Parathyroid adenoma (tissue), 2 donors: ENCODE results near the gene HLA-DRB1.
"Not testable (repeated sequence)": the region's sequence is repeated elsewhere in the genome, so short reads cannot be mapped to it uniquely, and the experiment has no call there.

Experiments used
- H2AFZ ChIP-seq: fragments of 300-600 bp; sonication (generic); one replicate; pipeline ENCODE4 v1.7.0; 2017; ENCODE audit warnings: antibody characterized with exemption, mild to moderate bottlenecking
- H3K27ac ChIP-seq: fragments of 300-600 bp; sonication (generic); one replicate; pipeline ENCODE4 v1.7.0; 2017
- H3K27me3 ChIP-seq: fragments of 300-600 bp; sonication (generic); one replicate; pipeline ENCODE4 v1.7.0; 2017; ENCODE audit warnings: low read length; ENCODE audit not compliant: control insufficient read depth, insufficient read depth
- H3K36me3 ChIP-seq: fragments of 300-600 bp; sonication (generic); one replicate; pipeline ENCODE4 v1.7.0; 2017; ENCODE audit warnings: low read length; ENCODE audit not compliant: control insufficient read depth, insufficient read depth
- H3K4me1 ChIP-seq: fragments of 300-600 bp; sonication (generic); one replicate; pipeline ENCODE4 v1.7.0; 2017; ENCODE audit warnings: control low read depth
- H3K4me2 ChIP-seq: fragments of 300-600 bp; sonication (generic); one replicate; pipeline ENCODE4 v1.7.0; 2017; ENCODE audit warnings: low read length
- H3K4me3 ChIP-seq: fragments of 300-600 bp; sonication (generic); one replicate; pipeline ENCODE4 v1.7.0; 2017; ENCODE audit warnings: low read depth, low read length
- H3K79me2 ChIP-seq: fragments of 300-600 bp; sonication (generic); one replicate; pipeline ENCODE4 v1.7.0; 2017; ENCODE audit warnings: control low read depth
- H3K9ac ChIP-seq: fragments of 300-600 bp; sonication (generic); one replicate; pipeline ENCODE4 v1.7.0; 2017; ENCODE audit warnings: mild to moderate bottlenecking
- H3K9me3 ChIP-seq: fragments of 300-600 bp; sonication (generic); one replicate; pipeline ENCODE4 v1.7.0; 2017; ENCODE audit warnings: low read length; ENCODE audit not compliant: control insufficient read depth
- TF ChIP-seq, protein P1 (sequence below): fragments of 300-600 bp; sonication (generic); IDR thresholded peaks from one replicate; pipeline ENCODE4 v1.7.0; 2017; ENCODE audit warnings: antibody characterized with exemption, mild to moderate bottlenecking
- donor health status: primary hyperparathyroidism.

The HLA-DRB1 gene

DNA sequence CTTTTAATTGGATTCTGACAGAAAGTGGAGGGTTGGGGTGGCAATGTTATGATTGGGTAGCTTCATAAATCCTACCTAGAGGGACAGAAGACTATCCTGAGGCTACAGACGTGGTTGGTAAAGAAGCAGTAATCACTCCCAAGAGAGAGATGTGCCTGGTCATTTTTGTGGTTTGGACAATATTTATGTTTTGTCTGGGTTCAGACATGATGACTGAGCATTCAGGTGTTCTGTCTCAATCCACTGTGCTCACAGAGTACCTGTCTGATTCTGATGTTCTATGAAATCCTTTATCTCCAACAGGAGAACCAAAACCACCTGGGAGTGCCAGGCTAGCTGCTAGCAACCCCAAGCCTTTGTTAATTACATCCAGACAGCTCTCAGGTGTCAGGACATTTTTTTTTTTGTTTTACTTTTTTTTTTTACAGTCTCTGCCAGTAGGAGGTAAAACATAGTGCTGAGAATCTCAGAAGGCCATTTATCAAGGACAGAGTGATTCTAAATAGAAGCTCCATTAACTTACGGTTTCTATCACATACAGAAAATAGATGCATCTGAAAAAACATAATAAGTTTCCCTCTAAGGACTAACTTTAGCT, 46.0 kb upstream of the HLA-DRB1 start:
- Histone ChIP-seq H3K4me1 (no peaks in the 10 kb centered on the region), H3K4me2 (no peak overlapping the region), H3K9ac (no peak overlapping the region), H3K9me3 (no peaks in the 10 kb centered on the region), H3K27ac (no peak overlapping the region), H3K36me3 (no peaks in the 10 kb centered on the region), H3K79me2 (no peaks in the 10 kb centered on the region), H2AFZ (no peak overlapping the region), H3K27me3 (no peaks in the 10 kb centered on the region), H3K4me3 (no peak overlapping the region)
- TF ChIP-seq, protein P1, sequence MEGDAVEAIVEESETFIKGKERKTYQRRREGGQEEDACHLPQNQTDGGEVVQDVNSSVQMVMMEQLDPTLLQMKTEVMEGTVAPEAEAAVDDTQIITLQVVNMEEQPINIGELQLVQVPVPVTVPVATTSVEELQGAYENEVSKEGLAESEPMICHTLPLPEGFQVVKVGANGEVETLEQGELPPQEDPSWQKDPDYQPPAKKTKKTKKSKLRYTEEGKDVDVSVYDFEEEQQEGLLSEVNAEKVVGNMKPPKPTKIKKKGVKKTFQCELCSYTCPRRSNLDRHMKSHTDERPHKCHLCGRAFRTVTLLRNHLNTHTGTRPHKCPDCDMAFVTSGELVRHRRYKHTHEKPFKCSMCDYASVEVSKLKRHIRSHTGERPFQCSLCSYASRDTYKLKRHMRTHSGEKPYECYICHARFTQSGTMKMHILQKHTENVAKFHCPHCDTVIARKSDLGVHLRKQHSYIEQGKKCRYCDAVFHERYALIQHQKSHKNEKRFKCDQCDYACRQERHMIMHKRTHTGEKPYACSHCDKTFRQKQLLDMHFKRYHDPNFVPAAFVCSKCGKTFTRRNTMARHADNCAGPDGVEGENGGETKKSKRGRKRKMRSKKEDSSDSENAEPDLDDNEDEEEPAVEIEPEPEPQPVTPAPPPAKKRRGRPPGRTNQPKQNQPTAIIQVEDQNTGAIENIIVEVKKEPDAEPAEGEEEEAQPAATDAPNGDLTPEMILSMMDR = no peak

DNA sequence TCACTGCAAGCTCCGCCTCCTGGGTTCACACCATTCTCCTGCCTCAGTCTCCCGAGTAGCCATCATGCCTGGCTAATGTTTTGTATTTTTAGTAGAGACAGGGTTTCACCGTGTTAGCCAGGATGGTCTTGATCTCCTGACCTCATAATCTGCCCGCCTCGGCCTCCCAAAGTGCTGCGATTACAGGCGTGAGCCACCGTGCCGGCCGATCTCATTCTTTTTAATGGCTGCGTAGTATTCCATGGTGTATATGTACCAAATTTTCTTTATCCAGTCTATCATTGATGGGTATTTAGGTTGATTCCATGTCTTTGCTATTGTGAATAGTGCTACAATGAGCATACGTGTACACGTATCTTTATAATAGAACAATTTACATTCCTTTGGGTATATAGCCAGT, 40.1 kb upstream of the HLA-DRB1 start:
- not testable (repeated sequence) for H3K9ac ChIP-seq, H3K9me3 ChIP-seq

DNA sequence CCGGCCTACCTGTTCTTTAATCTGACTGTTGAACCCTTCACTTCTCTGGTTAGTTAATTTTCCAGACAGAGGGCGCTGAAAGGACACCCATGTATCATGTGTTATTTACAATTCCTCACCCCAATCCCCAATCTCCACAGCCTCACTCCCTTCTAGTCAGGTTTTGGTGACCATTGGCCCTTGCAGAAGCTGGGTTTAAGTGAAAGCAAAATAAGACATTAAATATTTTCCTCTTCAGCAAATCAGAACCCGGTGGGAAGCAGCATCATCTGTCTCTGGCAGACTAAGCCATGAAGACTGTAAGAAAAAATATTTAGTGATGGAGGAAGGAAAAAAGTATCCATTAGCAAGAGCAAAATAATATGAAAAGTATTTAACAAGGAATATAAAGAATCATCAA, 38.2 kb upstream of the HLA-DRB1 start:
- Histone ChIP-seq H3K9ac (no peak overlapping the region), H3K4me2 (no peak overlapping the region), H3K79me2 (no peaks in the 10 kb centered on the region), H3K27me3 (no peaks in the 10 kb centered on the region), H3K4me1 (no peaks in the 10 kb centered on the region), H3K27ac (no peak overlapping the region), H2AFZ (no peak overlapping the region), H3K9me3 (no peaks in the 10 kb centered on the region), H3K36me3 (no peaks in the 10 kb centered on the region), H3K4me3 (no peak overlapping the region)
- TF ChIP-seq, protein P1 = no peak

More for the DNA sequence above, 40.1 kb upstream of the HLA-DRB1 start:
- not testable (repeated sequence) for H2AFZ ChIP-seq, H3K27ac ChIP-seq, H3K4me2 ChIP-seq, H3K4me3 ChIP-seq, H3K27me3 ChIP-seq, H3K4me1 ChIP-seq, H3K36me3 ChIP-seq, H3K79me2 ChIP-seq

DNA sequence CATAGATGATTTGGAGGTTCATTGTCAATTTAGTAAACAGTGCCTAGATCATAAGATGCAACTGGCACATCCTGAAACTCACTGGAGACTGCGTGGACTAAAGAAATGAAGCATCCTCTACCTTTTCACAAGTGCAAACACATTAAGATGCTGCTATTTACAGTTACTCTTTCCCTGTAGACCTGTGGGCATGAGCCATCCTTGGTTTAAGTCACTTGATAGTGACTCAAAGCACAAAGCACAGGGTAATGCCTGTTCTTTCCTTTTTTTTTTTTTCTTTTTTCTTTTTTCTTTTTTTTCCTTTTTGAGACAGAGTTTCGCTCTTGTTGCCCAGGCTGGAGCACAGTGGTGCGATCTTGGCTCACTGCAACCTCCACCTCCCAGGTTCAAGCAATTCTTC, 37.6 kb upstream of the HLA-DRB1 start:
- Histone ChIP-seq H3K9me3 (no peaks in the 10 kb centered on the region), H3K27ac (no peak overlapping the region), H3K4me3 (no peak overlapping the region), H3K9ac (no peak overlapping the region), H3K4me2 (no peak overlapping the region), H3K79me2 (no peaks in the 10 kb centered on the region), H3K4me1 (no peaks in the 10 kb centered on the region), H3K27me3 (no peaks in the 10 kb centered on the region), H2AFZ (no peak overlapping the region), H3K36me3 (no peaks in the 10 kb centered on the region)
- TF ChIP-seq, protein P1 = no peak

DNA sequence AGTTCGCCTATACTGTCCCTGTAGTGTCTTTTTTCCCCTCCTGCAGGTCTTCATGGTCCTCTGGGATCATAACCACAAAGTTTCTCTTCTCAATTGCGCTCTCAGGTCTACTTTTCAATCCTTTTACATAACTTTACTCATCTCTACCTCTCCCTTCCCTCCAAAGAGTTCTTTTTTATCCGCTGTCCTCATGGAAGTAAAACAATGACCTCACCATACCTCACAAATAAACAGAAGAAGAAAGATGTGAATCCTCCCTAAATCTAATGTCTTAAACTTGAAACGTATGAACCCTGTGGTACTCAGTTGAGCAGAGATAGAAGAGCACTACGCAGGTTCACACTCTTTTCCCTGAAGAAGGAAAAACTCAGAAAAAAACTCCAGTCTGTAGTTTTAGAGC, 35.5 kb upstream of the HLA-DRB1 start:
- H3K4me2 ChIP-seq = no peak overlapping the region
- H3K4me1 ChIP-seq = no peaks in the 10 kb centered on the region
- no peaks in the 10 kb centered on the region for H3K79me2 ChIP-seq
- TF ChIP-seq, protein P1 = no peak
- H3K27me3 ChIP-seq = no peaks in the 10 kb centered on the region
- no peak overlapping the region for H3K9ac ChIP-seq
- H2AFZ ChIP-seq = no peak overlapping the region
- no peak overlapping the region for H3K27ac ChIP-seq
- no peaks in the 10 kb centered on the region for H3K36me3 ChIP-seq
- no peaks in the 10 kb centered on the region for H3K9me3 ChIP-seq
- no peak overlapping the region for H3K4me3 ChIP-seq
